Gastrocnemius medialis (tissue), 4 donors: Measurements from ENCODE around the gene MYO1B.

ENCODE experiments used
- POLR2A ChIP-seq, 2 donors: fragments of 450-650 bp; IDR thresholded peaks; one replicate each; pipeline ENCODE4 v1.6.1; 2017; ENCODE audit warnings: antibody characterized with exemption in 2 of 2, mild to moderate bottlenecking in 2 of 2, moderate library complexity in 2 of 2
- TF ChIP-seq, protein P1 (sequence below), 5 experiments: fragments of 450-650 bp in 3 of 5; fragments of 200-600 bp in 2 of 5; sonication (generic) in 2 of 5; IDR thresholded peaks in 4 of 5; conservative IDR thresholded peaks in 1 of 5; 1 replicate in 4 of 5; 2 replicates in 1 of 5; pipeline ENCODE4 v1.5.1; 2016 to 2019; ENCODE audit warnings: antibody characterized with exemption in 5 of 5, mild to moderate bottlenecking in 3 of 5, moderate library complexity in 3 of 5

DNA sequence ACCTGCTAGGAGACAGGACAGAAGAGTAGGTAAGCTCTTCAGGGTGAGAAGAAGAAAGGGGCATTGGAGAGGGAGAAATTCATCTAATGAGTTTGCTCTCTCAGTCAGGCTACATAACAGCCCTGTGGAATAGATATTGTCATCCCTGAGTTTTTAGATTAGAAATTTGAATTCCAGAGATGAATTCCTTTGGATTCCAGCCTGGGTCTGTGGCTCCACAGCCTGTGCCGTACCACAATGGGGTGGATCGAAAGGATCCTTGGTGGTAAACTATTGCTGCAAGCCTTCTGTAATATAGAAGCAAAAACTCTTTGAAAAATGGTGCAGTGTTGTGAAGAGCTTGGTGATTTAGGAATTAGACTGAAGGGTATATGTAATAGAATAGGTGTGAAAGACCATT lies 21.0 kb downstream of the MYO1B start:
- TF ChIP-seq, protein P1, sequence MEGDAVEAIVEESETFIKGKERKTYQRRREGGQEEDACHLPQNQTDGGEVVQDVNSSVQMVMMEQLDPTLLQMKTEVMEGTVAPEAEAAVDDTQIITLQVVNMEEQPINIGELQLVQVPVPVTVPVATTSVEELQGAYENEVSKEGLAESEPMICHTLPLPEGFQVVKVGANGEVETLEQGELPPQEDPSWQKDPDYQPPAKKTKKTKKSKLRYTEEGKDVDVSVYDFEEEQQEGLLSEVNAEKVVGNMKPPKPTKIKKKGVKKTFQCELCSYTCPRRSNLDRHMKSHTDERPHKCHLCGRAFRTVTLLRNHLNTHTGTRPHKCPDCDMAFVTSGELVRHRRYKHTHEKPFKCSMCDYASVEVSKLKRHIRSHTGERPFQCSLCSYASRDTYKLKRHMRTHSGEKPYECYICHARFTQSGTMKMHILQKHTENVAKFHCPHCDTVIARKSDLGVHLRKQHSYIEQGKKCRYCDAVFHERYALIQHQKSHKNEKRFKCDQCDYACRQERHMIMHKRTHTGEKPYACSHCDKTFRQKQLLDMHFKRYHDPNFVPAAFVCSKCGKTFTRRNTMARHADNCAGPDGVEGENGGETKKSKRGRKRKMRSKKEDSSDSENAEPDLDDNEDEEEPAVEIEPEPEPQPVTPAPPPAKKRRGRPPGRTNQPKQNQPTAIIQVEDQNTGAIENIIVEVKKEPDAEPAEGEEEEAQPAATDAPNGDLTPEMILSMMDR (IDR thresholded peaks at IDR 0.05 in 4 of 5, conservative IDR thresholded peaks at IDR 0.05 in 1 of 5), result no peak
- TF ChIP-seq POLR2A (IDR thresholded peaks at IDR 0.05), result no peak
